HG03139 (cell line): ENCODE data around the gene PLD2.

Experiments used
- ATAC-seq: cut with Tn5 transposase; IDR thresholded peaks from one replicate; pipeline ENCODE4 v1.9.1; 2021; ENCODE audit not compliant: unreplicated experiment

The PLD2 gene

GRCh38 chr17:4832829-4833177, 25.9 kb downstream of the PLD2 start:
- ATAC-seq = peak; percentile 6

- peak; percentile 81 for ATAC-seq
Measured at GRCh38 chr17:4833178-4833940, 26.4 kb downstream of the PLD2 start, which contains the start of gene MINK1. Gene MINK1 (plus strand): TSS chr17:4833340. CDS start chr17:4833584, 244 bp downstream.

GRCh38 chr17:4833941-4834680, 27.2 kb downstream of the PLD2 start:
- no peak for ATAC-seq

- ATAC-seq = no peak
Measured at GRCh38 chr17:4834681-4835020, 27.7 kb downstream of the PLD2 start.

GRCh38 chr17:4836221-4836620, 29.3 kb downstream of the PLD2 start:
- no peak for ATAC-seq

- no peak for ATAC-seq
Measured at GRCh38 chr17:4837471-4838308, 30.7 kb downstream of the PLD2 start.

- no peak for ATAC-seq
Measured at GRCh38 chr17:4838309-4838785, 31.4 kb downstream of the PLD2 start.

GRCh38 chr17:4839221-4839620, 32.3 kb downstream of the PLD2 start:
- no peak for ATAC-seq

- ATAC-seq = no peak
Measured at GRCh38 chr17:4839965-4840892, 33.3 kb downstream of the PLD2 start.

GRCh38 chr17:4840893-4841242, 33.9 kb downstream of the PLD2 start:
- no peak for ATAC-seq

- no peak for ATAC-seq
Measured at GRCh38 chr17:4842376-4842775, 35.4 kb downstream of the PLD2 start.

- no peak for ATAC-seq
Measured at GRCh38 chr17:4843321-4844000, 36.5 kb downstream of the PLD2 start.

- no peak for ATAC-seq
Measured at GRCh38 chr17:4845118-4845517, 38.2 kb downstream of the PLD2 start.

GRCh38 chr17:4846635-4847390, 39.9 kb downstream of the PLD2 start:
- ATAC-seq = no peak

- ATAC-seq = no peak
Measured at GRCh38 chr17:4849011-4849536, 42.1 kb downstream of the PLD2 start.

- ATAC-seq = no peak
Measured at GRCh38 chr17:4850246-4850645, 43.3 kb downstream of the PLD2 start.

- ATAC-seq = no peak
Measured at GRCh38 chr17:4851084-4851483, 44.1 kb downstream of the PLD2 start.

- ATAC-seq = no peak
Measured at GRCh38 chr17:4852567-4853207, 45.7 kb downstream of the PLD2 start.
